ENCODE measurements around the gene TCF7L2. TPM values are rescaled to one million over a fixed set of nuclear protein-coding genes. Genes with fewer than 3 reads are reported as not detected.

TCF7L2 gene
- total RNA-seq, 4 donors from 2014 or later: 12.7 to 59.9 (median 16.1) TPM

DNA sequence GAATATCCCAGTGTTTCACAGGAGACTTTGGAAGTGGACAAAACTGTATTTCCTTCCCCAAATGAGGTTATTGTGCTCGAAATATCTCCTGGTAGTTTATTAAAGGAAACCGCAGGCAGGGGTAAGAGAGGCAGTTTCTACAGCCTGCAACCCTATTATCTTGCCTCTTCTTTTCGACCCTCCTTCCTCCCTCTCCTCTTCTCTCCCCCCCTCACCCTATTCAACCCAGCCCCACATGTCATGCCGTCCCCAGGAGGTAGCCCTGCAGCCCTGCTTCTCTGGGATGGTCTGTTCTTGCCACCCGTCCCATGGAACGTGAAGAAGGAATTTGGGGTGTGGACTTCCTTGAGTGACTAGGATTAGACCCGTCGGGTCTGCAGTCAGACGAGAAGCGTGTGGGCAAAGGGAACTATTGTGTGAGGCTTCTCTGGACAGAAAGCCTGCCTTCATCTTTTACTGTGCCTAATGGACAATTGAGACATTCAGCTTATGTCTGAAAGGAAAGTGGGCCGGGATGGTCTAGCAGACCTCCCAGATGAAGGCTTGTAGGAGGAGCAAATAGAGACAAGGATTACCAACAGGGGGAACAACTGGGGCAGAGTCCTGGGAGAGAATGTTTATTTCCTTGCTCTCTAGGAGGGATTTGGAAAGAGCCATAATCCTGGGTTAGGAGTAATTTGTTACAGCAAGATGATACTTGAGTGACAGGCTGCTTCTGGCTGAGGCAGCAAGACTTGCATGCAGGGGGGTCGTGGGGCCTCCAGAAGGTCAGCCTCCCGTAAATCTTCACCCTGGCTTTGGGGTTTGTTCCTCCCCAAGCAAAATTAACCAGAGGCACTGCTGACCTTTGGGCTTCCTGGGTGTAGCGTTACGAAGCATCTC, 77.8 kb downstream of the TCF7L2 start:
- Histone ChIP-seq H3K4me1 (peaks cover 20% of the 10 kb centered on the region in 2 donors), H3K27me3 (no peaks in the 10 kb centered on the region)
- TF ChIP-seq, protein P1, sequence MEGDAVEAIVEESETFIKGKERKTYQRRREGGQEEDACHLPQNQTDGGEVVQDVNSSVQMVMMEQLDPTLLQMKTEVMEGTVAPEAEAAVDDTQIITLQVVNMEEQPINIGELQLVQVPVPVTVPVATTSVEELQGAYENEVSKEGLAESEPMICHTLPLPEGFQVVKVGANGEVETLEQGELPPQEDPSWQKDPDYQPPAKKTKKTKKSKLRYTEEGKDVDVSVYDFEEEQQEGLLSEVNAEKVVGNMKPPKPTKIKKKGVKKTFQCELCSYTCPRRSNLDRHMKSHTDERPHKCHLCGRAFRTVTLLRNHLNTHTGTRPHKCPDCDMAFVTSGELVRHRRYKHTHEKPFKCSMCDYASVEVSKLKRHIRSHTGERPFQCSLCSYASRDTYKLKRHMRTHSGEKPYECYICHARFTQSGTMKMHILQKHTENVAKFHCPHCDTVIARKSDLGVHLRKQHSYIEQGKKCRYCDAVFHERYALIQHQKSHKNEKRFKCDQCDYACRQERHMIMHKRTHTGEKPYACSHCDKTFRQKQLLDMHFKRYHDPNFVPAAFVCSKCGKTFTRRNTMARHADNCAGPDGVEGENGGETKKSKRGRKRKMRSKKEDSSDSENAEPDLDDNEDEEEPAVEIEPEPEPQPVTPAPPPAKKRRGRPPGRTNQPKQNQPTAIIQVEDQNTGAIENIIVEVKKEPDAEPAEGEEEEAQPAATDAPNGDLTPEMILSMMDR (IDR thresholded peaks at IDR 0.05): no peak
- no peak for TF ChIP-seq POLR2A (IDR thresholded peaks at IDR 0.05)

DNA sequence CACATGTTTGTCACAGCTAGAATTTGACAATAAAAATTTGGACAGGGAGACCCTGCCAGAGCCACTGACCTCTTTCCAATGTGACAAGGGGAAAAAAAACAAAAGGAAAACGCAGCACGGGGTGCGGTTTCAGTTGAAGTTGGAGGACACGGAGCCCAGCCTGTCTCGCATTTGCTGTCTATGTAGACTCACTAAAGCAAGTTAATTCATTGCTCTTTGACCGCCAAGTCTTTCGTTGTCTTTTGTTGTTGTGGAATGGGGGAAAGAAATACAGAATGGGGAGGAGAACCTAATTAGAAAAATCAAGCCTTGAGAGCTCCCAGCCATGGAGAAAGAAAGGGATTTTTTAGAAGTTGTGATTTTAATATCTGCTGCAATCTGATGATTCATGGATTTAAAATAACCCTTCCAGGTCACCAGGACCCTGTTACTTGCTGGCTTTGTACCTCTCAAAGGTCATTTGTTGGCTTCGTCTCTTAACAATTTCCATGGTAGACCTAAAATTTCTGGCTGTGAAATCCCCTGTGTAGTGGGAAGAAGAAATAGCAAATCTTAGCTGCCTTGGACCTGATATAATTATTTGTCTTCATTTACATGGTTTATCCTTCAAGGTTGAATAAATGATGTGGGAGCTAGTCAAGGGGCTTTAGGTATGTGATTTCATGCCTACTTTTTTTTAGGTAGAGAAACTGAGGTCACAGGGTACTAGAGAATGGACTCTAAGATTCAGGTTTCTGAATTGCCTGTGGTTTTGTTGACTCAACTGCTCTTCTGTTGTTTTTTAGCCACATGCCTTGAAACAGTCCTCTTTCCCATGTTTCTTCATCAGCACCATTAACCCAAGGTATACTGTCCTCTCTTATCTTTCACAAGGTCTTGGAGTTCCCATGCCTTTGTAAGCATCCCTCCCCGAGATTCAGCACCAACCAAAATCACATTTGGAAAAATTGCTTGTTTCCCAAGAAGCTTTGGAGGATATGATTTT, 78.7 kb downstream of the TCF7L2 start:
- Histone ChIP-seq H3K27me3 (no peaks in the 10 kb centered on the region), H3K4me3 (no peak overlapping the region), H3K36me3 (no peaks in the 10 kb centered on the region), H3K4me1 (peaks cover 20% of the 10 kb centered on the region in 2 donors), H3K9me3 (no peaks in the 10 kb centered on the region), H3K27ac (peak overlapping the region; percentile 67 to 74)
- DNase-seq: peak in 1 of 2 donors; percentile 50
- TF ChIP-seq, protein P1 (IDR thresholded peaks at IDR 0.05): no peak
- TF ChIP-seq POLR2A (IDR thresholded peaks at IDR 0.05): no peak
- intact Hi-C loops (cut with DNase I; ENCODE audit: low total_unique reads): no loop called here

More for the DNA sequence above, 77.8 kb downstream of the TCF7L2 start:
- intact Hi-C loops (cut with DNase I; ENCODE audit: low total_unique reads): no loop called here
- DNase-seq: peak in 1 of 2 donors; percentile 60
- Histone ChIP-seq H3K4me3 (no peak overlapping the region), H3K36me3 (no peaks in the 10 kb centered on the region), H3K9me3 (no peaks in the 10 kb centered on the region), H3K27ac (peak overlapping the region; percentile 67 to 74)

DNA sequence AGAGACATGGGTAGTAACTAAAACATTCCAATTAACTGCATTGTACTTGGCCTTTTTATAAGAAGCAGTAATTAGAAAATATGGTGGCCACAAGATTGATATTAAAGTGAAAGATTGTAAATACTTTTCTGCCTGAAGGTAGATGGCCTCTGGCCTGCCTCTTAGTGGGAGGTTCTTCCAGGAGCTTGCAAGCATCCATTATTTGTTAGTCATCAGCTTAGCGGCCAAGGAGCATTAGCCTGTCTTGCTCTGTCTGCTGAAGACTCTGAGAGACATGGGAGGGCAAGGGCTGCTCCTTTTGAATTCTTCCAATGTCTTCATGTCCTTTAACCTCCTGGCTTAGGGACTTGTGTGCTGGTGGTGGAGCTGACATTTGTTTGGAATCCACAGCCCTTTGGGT, 80.4 kb downstream of the TCF7L2 start:
- Histone ChIP-seq H3K9me3 (no peaks in the 10 kb centered on the region), H3K27ac (peak overlapping the region; percentile 3 to 38), H3K27me3 (no peaks in the 10 kb centered on the region), H3K4me3 (no peak overlapping the region), H3K36me3 (no peaks in the 10 kb centered on the region), H3K4me1 (peaks cover 20% of the 10 kb centered on the region in 2 donors)
- TF ChIP-seq, protein P1 (IDR thresholded peaks at IDR 0.05): no peak
- no peak for TF ChIP-seq POLR2A (IDR thresholded peaks at IDR 0.05)
- intact Hi-C loops (cut with DNase I; ENCODE audit: low total_unique reads): no loop called here
- no peak for DNase-seq

- H3K4me3 ChIP-seq: no peak overlapping the region
- DNase-seq: no peak
- no peaks in the 10 kb centered on the region for H3K36me3 ChIP-seq
- H3K27ac ChIP-seq: peak overlapping the region in 1 of 2 donors; percentile 3
- H3K4me1 ChIP-seq: peaks cover 16 to 17% of the 10 kb centered on the region in 2 donors
- intact Hi-C loops (cut with DNase I; ENCODE audit: low total_unique reads): no loop called here
- no peak for TF ChIP-seq POLR2A (IDR thresholded peaks at IDR 0.05)
- TF ChIP-seq, protein P1 (IDR thresholded peaks at IDR 0.05): no peak
- H3K27me3 ChIP-seq: no peaks in the 10 kb centered on the region
- H3K9me3 ChIP-seq: no peaks in the 10 kb centered on the region
These were observed 81.1 kb downstream of the TCF7L2 start for GRCh38 chr10:113031147-113031546.
